ENCODE results near the gene BTBD2.

The BTBD2 gene

GRCh38 chr19:1999856-2000515 is 15.5 kb downstream of the BTBD2 start:
- Histone ChIP-seq H3K79me2 (no peaks in the 10 kb centered on the region), H3K4me2 (ENCODE audit: low read length) (no peak overlapping the region), H3K36me3 (ENCODE audit: control insufficient read depth, insufficient read depth, low read length) (no peaks in the 10 kb centered on the region), H3K27me3 (ENCODE audit: control insufficient read depth, insufficient read depth, low read length) (no peaks in the 10 kb centered on the region), H3K9me3 (ENCODE audit: control insufficient read depth, low read length) (no peaks in the 10 kb centered on the region), H3K4me3 (ENCODE audit: low read depth, low read length) (no peak overlapping the region), H3K9ac (no peak overlapping the region), H3K4me1 (no peaks in the 10 kb centered on the region), H2AFZ (no peak overlapping the region), H3K27ac (no peak overlapping the region)
- TF ChIP-seq CTCF (IDR thresholded peaks at IDR 0.05) = no peak

- Histone ChIP-seq H2AFZ (no peak overlapping the region), H3K36me3 (ENCODE audit: control insufficient read depth, insufficient read depth, low read length) (no peaks in the 10 kb centered on the region)
Observed at GRCh38 chr19:1998712-1999708, 16.5 kb downstream of the BTBD2 start.

GRCh38 chr19:1997353-1998233 is 17.9 kb downstream of the BTBD2 start:
- Histone ChIP-seq H3K4me3 (ENCODE audit: low read depth, low read length) (no peak overlapping the region), H3K27ac (no peak overlapping the region), H3K9ac (no peak overlapping the region), H3K79me2 (no peaks in the 10 kb centered on the region), H3K4me2 (ENCODE audit: low read length) (no peak overlapping the region), H3K4me1 (no peaks in the 10 kb centered on the region), H3K27me3 (ENCODE audit: control insufficient read depth, insufficient read depth, low read length) (no peaks in the 10 kb centered on the region), H3K36me3 (ENCODE audit: control insufficient read depth, insufficient read depth, low read length) (no peaks in the 10 kb centered on the region), H3K9me3 (ENCODE audit: control insufficient read depth, low read length) (no peaks in the 10 kb centered on the region), H2AFZ (no peak overlapping the region)
- TF ChIP-seq CTCF (IDR thresholded peaks at IDR 0.05) = no peak

More at GRCh38 chr19:1998712-1999708, 16.5 kb downstream of the BTBD2 start:
- no peaks in the 10 kb centered on the region for H3K27me3 ChIP-seq (ENCODE audit: control insufficient read depth, insufficient read depth, low read length)
- H3K79me2 ChIP-seq = no peaks in the 10 kb centered on the region
- H3K9ac ChIP-seq = no peak overlapping the region
- no peak overlapping the region for H3K27ac ChIP-seq
- no peaks in the 10 kb centered on the region for H3K9me3 ChIP-seq (ENCODE audit: control insufficient read depth, low read length)
- no peaks in the 10 kb centered on the region for H3K4me1 ChIP-seq
- no peak for TF ChIP-seq CTCF (IDR thresholded peaks at IDR 0.05)
- H3K4me2 ChIP-seq (ENCODE audit: low read length) = no peak overlapping the region
- H3K4me3 ChIP-seq (ENCODE audit: low read depth, low read length) = no peak overlapping the region

- H3K36me3 ChIP-seq (ENCODE audit: control insufficient read depth, insufficient read depth, low read length) = no peaks in the 10 kb centered on the region
Observed at GRCh38 chr19:1992759-1993260, 22.7 kb downstream of the BTBD2 start.

More at GRCh38 chr19:1992759-1993260, 22.7 kb downstream of the BTBD2 start:
- Histone ChIP-seq H3K79me2 (no peaks in the 10 kb centered on the region), H3K4me2 (ENCODE audit: low read length) (no peak overlapping the region), H3K9ac (no peak overlapping the region), H3K4me1 (no peaks in the 10 kb centered on the region), H2AFZ (no peak overlapping the region), H3K27ac (no peak overlapping the region), H3K27me3 (ENCODE audit: control insufficient read depth, insufficient read depth, low read length) (no peaks in the 10 kb centered on the region), H3K9me3 (ENCODE audit: control insufficient read depth, low read length) (no peaks in the 10 kb centered on the region), H3K4me3 (ENCODE audit: low read depth, low read length) (no peak overlapping the region)
- TF ChIP-seq CTCF (IDR thresholded peaks at IDR 0.05) = no peak
